HG02943 (cell line): ENCODE results near the gene PPP2R2C.

ENCODE experiments used
- ATAC-seq: cut with Tn5 transposase; IDR thresholded peaks from one replicate; pipeline ENCODE4 v1.9.1; 2021; ENCODE audit warnings: mild to moderate bottlenecking, low read depth, moderate library complexity; ENCODE audit not compliant: unreplicated experiment

PPP2R2C gene

DNA sequence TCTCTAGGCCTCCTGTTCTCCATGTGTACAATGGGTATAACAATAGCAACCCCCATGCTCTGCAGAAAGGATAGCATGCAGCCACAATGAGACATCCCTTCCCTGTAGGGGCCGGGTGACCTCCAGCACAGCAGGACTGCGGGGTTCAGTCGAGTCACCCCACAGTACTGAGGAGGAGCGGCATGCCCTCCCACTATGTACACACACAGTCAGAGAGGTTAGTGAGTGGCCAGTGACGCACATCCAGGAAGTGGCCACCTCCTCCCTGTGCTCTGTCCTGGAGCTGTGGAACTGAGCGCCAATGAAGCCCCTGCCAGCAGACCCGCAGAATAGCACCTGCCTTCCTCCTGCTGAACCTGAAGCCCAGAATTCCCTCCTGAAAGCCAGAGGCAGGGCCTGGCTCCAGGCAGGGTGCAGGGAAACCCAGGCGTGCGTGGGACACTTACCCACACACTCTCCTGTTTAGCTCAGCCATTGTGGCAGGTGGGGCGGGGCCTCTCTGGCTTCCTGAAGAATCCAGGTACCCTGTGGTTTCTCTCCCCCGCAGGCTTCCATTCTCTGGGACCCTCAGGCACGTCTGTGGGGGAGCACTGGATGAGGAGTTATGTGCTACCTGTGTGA is 152.8 kb downstream of the PPP2R2C start:
- ATAC-seq = no peak

DNA sequence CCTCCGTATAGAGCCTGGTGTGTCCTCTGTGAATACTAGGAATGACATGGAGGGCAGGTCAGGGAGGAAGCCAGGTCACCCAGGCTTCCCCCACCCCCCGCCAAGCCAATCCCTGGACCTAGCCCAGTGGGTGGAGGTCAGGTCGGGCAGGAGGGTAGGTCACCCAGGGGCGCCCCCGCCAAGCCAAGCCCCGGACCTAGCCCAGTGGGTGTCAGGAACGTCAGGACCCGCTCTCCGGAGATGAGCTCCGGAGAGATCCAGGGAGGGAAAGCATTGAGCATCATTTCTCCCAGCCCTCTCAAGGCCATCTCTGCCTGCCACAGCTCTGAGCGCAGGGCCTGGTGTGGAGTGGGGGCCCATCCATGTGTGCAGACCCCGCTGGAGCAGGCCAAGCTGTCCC is 154.2 kb downstream of the PPP2R2C start:
- ATAC-seq = no peak

DNA sequence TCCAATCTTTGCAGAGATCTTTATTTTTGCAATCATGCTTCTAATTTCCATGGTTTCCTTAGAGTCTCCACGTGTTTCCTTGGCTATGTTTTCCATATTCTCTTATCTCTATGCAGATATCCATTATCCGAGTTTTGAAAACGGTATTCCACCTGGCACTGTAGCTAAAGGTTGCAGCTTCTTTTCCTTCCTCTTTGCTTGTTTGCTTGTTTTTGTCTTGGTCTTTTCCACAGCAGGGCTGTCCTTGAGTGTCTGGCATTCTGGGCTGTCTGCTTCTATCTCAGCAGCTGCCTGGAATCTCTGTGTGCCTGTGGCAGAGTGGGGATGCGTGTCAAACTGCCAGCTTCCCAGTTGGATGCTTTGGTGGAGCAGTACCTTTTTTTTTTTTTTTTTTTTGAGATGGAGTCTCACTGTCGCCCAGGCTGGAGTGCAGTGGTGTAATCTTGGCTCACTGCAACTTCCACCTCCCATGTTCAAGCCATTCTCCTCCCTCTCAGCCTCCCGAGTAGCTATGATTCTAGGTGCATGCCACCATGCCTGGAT is 155.9 kb downstream of the PPP2R2C start:
- ATAC-seq = no peak

DNA sequence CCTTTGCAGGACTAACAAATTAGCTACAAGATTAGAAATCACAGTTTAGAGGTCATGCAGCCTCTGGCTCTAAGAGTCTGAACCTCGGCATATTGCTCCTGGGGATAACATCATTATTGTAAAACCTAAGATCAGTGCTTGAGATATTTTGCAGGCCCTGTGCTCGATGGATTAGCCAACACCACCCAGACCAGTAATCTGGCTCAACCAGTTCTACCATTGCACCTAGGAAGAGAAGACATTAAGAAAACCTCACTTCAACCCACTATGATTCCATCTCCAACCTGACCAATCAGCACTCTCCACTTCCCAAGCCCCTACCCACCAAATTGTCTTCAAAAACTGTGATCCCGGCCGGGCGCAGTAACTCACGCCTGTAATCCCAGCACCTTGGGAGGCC is 159.2 kb downstream of the PPP2R2C start:
- ATAC-seq = no peak

DNA sequence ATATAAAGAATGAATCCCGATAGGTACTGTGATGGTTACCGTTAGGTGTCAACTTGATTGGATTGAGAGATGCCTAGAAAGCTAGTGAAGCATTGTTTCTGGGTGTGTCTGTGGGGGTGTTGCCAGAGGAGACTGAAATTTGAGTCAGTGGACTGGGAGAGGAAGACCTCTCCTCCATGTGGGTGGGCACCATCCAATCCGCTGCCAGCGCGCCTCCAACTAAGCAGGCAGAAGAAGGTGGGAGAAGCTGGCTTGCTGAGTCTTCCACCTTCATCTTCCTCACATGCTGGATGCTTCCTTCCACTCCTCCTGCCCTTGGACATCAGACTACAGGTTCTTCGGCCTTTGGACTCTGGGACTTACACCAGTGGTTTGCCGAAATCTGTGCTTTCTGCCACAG is 162.6 kb downstream of the PPP2R2C start:
- ATAC-seq = no peak

DNA sequence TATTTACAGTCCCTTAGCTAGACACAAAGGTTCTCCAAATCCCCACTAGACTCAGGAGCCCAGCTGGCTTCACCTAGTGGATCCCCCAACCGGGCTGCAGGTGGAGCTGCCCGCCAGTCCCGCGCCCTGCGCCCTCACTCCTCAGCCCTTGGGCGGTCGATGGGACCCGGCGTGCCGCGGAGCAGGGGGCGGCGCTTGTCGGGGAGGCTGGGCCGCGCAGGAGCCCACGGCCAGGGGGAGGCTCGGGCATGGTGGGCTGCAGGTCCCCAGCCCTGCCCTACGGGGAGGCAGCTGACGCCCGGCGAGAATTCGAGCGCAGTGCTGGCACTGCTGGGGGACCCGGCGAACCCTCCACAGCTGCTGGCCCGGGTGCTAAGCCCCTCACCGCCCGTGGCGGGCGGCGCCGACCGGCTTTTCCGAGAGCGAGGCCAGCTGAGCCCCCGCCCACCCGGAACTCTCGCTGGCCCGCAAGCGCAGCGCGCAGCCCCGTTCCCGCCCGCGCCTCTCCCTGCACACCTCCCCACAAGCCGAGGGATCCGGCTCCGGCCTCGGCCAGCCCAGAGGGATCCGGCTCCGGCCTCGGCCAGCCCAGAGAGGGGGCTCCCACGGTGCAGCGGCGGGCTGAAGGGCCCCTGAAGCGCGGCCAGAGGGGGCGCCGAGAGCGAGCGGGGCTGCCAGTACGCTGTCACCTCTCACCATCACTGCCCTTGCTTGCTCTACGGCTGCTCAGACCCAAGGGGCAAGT is 163.3 kb downstream of the PPP2R2C start:
- ATAC-seq = no peak

DNA sequence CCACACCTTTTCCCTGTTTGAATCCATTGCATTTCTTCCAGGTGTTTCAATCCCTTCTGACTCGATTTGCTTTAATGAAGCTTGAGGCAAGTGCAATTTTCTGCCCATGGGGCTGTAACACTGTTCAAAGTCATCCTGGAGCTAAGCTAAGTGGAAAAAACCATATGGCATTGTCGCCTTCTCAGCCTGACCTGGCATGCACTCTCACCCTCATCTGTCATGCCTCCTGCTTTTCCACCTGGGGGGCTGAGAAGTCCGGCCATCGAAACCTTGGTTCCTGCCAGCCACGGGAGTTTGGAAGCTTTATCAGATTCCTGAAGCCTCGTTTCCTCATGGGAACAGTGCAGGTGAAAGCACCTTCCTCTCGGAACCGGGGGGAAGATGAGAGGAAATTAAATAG is 164.5 kb downstream of the PPP2R2C start:
- ATAC-seq = no peak

DNA sequence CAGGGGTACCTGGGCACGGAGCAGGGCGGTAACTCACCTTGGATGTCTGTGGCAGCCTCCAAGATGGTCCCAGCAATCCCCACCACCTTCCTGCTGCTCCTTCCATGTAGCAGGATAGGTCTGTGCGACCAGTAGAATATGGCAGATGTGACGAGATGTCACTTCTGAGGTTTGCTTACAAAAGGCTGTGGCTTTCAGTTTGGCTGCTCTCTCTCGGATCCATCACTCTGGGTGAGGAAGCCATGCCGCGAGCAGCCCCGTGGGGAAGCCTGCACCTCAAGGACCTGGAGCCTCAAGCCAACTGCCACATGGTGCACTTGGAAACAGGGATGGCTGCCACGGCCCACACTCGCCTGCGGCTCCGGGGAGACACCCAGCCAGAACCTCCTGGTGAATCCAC is 165.2 kb downstream of the PPP2R2C start:
- ATAC-seq = no peak

DNA sequence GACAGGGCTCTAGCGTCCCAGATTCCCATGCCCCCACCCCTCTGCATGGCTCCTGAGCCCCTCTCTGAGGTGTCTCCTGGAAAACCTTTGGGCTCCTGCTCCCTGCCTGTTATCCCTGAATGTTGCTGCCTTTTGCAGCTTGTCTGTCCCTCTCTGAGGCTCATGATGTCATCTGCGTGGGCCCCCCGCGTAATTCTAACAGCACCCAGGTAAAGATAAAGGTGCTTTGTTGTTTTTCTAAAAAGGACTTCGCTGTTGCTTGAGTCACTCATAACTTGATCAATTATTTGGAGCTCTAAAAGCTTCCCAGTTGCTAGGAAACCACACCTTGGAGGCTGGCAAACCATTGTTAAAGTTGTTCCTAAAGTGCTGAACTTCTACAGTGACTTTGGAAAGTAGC is 166.1 kb downstream of the PPP2R2C start:
- no peak for ATAC-seq

DNA sequence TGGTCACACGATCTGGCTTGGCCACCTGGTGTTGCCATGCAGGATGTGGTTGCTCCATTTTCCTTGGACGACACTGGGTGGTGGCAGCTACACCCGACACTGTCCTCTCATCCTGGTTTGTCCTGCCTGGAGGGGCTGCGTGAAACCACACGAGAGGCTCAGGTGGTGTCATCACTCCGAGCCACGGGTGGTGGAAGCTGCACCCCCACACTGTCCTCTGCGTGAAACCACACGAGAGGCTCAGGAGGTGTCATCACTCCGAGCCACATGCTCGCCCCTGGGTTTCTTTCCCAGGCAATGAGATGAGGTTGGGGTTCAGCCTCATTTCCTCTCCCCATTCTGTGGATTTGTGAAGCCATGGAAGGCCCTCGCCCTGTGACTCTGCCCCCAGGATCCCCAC is 168.5 kb downstream of the PPP2R2C start:
- no peak for ATAC-seq

DNA sequence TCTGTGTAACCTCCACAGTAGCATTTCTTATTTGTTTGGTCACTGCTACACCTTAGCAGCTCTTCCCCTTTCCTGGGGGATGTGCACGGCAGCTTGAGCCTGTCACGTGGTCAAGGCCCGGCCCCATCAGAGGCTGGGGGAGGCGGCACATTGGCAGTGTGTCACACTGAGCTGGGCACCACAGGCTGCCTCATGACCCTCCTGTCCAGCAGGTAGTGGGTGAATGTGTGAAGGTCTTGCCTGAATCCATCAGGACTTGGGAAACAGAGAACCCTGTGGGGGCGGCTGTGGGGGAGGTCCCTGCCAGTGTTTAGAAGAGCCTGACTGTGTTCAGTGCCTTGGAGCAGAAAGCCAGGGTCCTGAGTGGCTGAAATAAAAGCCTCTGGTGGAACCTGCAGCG is 169.5 kb downstream of the PPP2R2C start:
- ATAC-seq = no peak

DNA sequence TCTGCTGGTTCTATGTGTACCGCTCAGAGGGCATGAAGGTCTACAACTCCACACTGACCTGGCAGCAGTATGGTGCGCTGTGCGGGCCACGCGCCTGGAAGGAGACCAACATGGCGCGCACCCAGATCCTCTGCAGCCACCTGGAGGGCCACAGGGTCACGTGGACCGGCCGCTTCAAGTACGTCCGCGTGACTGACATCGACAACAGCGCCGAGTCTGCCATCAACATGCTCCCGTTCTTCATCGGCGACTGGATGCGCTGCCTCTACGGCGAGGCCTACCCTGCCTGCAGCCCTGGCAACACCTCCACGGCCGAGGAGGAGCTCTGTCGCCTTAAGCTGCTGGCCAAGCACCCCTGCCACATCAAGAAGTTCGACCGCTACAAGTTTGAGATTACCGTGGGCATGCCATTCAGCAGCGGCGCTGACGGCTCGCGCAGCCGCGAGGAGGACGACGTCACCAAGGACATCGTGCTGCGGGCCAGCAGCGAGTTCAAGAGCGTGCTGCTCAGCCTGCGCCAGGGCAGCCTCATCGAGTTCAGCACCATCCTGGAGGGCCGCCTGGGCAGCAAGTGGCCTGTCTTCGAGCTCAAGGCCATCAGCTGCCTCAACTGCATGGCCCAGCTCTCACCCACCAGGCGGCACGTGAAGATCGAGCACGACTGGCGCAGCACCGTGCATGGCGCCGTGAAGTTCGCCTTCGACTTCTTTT is 170.5 kb downstream of the PPP2R2C start:
- ATAC-seq = no peak

DNA sequence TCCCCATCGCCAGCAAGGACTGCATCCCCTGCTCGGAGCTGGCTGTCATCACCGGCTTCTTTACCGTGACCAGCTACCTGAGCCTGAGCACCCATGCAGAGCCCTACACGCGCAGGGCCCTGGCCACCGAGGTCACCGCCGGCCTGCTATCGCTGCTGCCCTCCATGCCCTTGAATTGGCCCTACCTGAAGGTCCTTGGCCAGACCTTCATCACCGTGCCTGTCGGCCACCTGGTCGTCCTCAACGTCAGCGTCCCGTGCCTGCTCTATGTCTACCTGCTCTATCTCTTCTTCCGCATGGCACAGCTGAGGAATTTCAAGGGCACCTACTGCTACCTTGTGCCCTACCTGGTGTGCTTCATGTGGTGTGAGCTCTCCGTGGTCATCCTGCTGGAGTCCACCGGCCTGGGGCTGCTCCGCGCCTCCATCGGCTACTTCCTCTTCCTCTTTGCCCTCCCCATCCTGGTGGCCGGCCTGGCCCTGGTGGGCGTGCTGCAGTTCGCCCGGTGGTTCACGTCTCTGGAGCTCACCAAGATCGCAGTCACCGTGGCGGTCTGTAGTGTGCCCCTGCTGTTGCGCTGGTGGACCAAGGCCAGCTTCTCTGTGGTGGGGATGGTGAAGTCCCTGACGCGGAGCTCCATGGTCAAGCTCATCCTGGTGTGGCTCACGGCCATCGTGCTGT is 171.2 kb downstream of the PPP2R2C start:
- no peak for ATAC-seq

DNA sequence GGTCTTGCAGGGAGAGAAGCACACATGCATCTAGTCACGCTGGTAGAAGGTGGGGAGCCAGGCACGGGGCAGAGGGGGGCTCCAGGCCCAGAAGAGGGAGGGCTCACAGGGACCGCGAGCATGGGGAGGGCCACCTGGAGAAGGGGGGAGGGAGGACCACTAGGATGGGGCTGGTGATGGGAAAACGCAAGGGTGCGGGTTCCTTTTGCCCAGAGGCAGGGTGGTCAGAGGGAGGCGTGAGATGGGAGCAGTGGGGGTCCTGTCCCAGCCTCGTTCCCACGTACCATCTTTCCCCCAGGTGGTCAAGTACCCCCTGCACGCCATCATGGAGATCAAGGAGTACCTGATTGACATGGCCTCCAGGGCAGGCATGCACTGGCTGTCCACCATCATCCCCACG is 172.1 kb downstream of the PPP2R2C start:
- ATAC-seq = no peak

DNA sequence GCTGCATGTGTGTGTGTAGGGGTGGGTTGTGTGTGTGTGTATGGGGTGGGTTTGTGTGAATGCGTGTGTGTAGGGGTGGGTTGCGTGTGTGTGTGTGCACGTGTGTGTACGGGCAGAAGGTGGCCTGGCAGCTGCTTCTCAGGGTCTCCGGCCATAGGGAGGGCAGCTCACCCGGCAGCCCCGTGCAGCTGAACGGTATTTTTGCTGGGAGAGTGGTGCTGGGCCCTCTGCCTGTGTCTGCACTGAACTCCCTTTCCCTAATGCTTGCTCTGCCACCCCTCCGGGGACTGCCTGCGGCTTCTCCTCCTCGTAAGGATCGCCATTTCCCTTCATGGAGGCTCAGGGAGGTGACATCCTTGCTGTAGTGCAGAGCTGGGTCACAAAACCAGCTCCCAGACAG is 172.5 kb downstream of the PPP2R2C start:
- ATAC-seq = no peak

DNA sequence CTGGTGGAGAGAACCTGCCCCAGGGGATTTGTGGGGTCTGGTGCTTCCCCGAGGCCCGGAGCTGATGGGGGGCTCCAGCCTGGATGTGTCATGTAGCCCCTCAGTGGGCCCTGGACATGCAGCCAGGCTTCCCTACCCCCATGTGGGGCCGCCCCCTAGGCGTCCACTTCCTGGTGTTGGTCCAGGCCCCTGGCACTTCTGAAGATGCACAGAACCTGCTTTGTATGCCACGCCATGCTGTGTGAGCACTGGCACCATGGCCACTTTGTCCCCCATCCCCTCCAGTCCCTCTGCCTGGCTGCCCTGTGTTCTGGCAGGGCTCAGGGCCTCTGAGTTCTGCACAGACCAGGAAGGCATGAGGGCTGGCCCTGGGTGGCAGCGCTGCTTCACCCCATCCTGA is 173.6 kb downstream of the PPP2R2C start:
- ATAC-seq = no peak

DNA sequence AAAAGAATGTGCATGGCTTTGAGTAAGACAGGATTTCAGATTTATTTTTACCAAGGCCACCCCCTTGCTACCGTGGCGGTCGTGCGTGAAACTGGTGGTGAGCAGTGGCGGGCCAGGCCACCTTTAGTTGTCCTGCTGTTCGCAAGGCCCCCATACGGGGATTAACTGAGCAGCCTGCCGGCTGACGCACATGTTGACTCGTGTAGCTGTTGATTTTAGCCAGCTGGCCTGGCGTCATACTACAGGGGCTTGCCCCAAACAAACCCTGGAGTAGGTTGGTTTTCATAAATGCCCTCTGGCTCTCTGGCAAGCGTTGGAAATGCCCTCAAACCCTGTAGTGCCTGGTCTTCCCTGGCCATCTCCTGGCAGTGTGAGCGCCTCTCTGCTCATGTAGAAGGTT is 174.4 kb downstream of the PPP2R2C start:
- ATAC-seq = no peak

DNA sequence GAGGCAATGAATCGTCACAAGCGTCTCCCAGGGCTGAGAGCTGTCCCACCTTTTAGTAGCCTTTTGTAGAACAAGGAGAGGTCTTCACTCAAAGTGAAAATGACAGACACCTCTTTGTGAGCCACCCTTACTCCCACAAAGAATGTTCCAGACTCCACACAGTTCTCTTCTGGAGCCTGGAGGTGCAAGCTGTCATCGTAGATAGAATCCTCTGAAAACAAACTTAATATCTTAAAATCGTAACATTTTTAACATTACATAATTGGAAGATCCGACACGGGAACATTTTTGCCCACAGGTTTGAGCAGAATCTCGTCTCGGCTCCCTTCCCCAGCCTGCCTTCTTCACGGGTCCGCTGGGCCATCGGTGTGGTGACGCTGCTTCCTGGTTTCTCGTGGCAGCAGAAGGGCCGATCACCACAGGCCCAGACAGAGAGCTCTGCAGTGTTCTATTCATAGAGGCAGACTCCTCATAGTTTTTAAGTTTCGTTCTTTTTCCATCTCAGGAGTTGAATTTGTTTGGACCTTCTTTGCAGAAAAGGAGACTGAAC is 175.1 kb downstream of the PPP2R2C start:
- ATAC-seq = no peak

DNA sequence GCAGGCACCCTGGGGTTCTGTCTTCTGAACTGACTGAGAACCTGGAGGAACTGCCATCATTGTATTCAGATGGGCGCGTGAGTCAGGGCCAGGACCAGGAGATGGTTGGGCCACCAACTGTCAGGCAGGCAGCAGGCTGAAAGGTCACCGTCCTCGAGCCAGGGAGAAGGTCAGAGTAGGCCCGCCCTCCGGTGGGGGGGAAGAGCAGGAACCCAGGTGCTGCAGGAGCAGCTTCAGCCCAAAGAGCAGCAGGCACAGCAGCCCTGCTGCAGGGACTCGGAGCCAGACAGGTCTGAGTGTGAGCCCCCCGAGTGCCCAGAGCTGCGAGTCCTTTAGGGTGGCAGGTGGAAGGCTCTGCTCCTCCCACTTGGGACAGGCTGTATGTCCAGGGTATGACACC is 176.4 kb downstream of the PPP2R2C start:
- ATAC-seq = no peak

DNA sequence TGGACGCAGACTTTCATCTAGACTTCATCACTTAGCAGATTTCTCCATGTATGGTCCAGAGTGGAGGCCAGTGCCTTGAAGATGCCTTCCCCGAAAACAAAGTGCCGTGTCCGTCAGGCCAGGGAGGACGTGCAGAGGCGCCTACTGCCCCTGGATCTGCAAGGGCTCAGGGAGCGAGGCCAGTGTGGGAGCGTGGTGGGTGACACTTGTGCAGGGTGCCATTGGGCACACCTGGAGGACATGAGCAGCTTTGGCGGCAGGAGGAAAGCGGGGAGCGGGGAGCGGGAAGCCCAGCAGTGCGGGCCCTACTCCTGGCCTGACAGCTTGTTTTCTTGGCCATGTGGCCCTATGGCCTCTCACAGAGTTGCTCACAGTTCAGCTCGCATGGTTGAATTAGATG is 176.9 kb downstream of the PPP2R2C start:
- ATAC-seq = no peak
